Amygdala (tissue), 56 donors: Measurements from ENCODE around the gene IQCE.
"Not testable (repeated sequence)": the region's sequence is repeated elsewhere in the genome, so short reads cannot be mapped to it uniquely, and the experiment has no call there.

ENCODE experiments used
- DNase-seq, 56 donors: peaks; one replicate each; lab custom pipeline; 2025; lab: John Stamatoyannopoulos, UW

Gene IQCE

GRCh38 chr7:2544541-2545188, 14.1 kb upstream of the IQCE start:
- no peak for DNase-seq

GRCh38 chr7:2545746-2546425, 12.9 kb upstream of the IQCE start:
- no peak for DNase-seq

DNA sequence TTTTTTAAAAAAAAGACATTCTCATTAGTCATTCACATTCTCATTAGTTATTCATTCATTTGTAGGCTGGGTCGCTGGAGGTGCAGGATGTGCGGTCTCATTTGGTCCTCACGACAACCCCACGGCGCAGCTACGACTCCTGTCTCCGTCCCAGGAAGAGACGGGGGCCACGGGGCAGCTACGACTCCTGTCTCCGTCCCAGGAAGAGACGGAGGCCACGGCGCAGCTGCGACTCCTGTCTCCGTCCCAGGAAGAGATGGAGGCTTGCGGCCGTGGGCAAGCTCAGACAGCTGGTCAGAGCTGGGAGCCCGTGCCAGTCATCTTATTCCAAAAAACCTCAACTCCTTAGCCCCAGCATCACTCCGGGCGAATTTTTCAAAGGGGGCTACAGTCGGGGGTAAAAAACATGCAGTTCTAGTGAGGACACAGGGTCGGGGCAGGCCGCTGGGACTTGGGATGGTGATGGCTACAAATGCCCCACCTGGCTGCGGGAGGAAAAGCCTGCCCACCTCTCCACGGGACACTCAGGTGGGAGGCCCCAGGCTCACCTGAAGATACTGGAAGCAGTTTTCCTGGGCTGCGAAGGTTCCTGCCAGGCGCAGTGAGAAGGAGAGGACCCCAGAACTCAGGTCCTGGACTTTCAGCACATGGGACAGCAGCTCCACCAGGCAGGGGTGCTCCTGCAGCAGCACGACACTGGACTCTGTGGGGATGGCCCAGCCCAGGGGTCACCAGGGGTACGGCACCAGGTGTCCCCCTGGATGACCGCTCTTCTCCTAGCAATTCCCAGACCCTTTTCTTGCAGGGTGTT, 11.8 kb upstream of the IQCE start:
- no peak for DNase-seq

DNA sequence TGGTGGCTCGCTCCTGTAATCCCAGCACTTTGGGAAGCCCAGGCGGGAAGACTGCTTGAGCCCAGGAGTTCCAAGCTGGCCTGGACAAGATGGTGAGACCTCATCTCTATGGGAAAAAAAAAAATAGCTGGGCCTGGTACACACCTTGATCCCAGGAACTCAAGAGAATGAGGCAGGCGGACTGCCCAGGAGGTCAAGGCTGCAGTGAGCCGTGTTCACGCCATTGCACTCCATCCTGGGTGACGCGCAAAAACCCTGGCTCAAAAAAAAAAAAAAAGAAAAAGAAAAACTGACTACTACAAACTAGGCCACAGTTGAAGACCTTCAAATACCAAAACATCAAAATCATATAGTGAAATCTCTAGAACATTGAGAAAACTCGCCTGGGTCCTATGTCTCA, 7.4 kb upstream of the IQCE start:
- no peak for DNase-seq

GRCh38 chr7:2553108-2553507, 5.7 kb upstream of the IQCE start:
- no peak for DNase-seq

DNA sequence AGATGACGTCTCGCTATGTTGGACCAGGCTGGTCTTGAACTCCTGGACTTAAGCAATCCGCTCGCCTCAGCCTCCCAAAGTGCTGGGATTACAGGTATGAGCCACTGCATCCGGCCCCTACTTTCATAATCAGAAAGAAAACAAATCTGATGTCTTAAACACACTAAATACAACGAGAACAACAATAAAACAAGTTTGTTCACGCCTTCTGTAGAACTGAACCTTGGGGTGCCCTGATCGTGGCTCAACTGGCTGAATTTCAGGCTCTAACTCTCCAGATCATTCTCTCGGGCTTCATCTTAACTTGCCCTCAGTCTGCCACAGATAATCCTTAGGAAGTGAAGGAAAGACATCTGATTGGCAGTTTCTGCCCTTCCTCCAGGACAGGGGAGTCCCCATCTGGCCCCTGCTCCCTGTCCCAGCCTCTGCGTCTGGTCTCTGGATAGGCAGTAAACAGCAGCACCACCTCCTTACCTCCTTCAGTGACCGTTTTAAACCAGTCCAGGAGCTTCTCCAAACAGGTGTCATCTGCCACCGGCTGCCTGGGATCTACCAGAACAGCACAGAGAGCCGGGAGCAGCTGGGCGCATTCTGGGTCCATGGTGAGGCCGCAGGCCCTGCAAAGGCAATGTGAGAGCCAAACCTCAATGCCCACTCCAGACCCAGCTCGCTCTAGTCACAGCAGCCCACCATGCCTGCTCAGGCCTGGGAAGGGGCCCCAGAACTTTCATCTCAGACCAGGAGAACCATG, 4.8 kb upstream of the IQCE start:
- no peak for DNase-seq

DNA sequence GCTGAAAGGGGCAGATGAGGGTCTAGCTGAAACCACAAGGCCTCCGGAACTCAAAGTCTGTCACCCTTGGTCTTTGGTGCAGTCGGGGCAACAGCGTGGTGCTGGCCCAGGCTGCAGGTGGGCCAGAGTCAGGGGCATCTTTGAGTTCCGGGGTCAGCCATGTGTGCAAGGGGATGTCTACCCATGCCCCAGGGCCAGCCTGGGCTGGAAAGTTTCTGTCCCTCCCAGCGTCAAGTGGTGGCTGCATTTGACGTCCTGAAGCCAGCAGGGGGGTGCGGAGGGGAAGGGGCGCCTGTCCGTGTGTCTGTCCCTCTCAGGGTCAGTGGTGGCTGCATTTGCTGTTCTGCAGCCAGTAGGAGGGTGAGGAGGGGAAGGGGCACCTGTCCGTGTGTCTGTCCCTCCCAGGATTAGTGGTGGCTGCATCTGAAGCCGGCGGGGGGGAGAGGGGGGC, 4.1 kb upstream of the IQCE start:
- DNase-seq, result no peak

GRCh38 chr7:2555121-2556052, 3.4 kb upstream of the IQCE start, which contains the start of gene BRAT1:
TSS of gene BRAT1 (minus strand) at chr7:2555524. CDS start at chr7:2554431, 1,093 bp downstream.
- peak; percentile 51 to 98 (median 90) for DNase-seq

GRCh38 chr7:2559283-2559950, 638 bp downstream of the IQCE start:
- no peak for DNase-seq

- not testable (repeated sequence) for DNase-seq
Observed at GRCh38 chr7:2563955-2564354, 5.2 kb downstream of the IQCE start.

DNA sequence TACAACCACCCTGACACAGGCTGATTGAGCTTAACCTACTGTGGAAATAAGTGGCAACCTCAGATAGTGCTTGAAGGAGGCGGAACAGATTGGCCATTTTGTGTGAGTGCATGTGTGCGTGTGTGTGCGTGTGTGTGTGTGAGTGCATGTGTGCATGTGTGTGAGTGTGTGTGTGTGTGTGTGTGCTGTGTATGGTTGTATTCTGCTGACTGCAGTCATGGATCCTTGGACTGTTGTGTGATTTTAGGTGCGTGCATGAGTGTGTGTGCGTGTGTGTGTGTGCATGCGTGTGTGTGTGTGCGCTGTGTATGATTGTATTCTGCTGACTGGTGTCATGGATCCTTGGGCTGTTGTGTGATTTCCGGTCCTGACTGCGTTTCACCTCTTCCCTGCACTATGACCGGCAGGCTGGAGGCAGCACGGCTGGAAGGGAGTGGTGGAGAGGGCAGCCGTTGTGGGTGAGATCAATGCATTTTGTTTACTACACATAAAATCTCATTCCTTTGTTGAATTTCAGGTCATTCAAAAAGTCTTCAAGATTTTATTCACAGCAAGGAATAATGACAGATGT, 6.3 kb downstream of the IQCE start:
- DNase-seq, result no peak

- no peak for DNase-seq
Observed at GRCh38 chr7:2566348-2566889, 7.6 kb downstream of the IQCE start.

- peak in 21 of 56 donors; percentile 9 to 66 (median 38) for DNase-seq
Observed at GRCh38 chr7:2566890-2567678, 8.3 kb downstream of the IQCE start.

- peak in 30 of 56 donors; percentile 8 to 72 (median 36) for DNase-seq
Observed at GRCh38 chr7:2567679-2568278, 9.0 kb downstream of the IQCE start.

- no peak for DNase-seq
Observed at GRCh38 chr7:2568521-2569223, 9.9 kb downstream of the IQCE start.

DNA sequence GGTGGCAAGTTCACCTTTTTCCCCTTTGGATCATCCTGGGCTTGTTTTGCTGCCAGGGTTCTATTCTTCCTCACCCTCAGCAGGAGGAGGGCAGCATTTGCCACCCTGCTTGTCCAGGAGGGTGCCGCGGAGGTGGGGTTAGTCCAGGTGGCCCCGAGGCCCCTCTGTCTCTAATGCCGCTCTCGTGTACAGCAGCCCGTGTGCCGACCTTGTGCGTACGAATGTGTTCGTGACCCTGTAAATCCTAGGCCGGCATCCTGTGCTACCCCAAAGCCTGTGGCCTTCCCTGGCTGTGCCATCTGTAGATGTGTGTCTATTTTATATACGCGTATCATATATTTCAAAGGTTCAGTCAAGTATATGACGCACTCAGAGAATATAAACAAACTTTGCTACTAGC, 10.6 kb downstream of the IQCE start:
- DNase-seq, result no peak
